ENCODE measurements around the gene SCN5A. TPM values are rescaled to one million over a fixed set of nuclear protein-coding genes. Genes with fewer than 3 reads are reported as not detected.

SCN5A gene
- total RNA-seq, 1 experiment from 2014 or later: 11.5 TPM

- ChIA-PET POLR2A (no interaction called here), CTCF (no interaction called here)
Measured at GRCh38 chr3:38556640-38557358, 92.7 kb downstream of the SCN5A start.

More at GRCh38 chr3:38556640-38557358, 92.7 kb downstream of the SCN5A start:
- intact Hi-C loops (cut with micrococcal nuclease): no loop called here
- H2AFZ ChIP-seq (ENCODE audit: low read depth, low read length, poor library complexity, severe bottlenecking): no peak overlapping the region
- DNase-seq (ENCODE audit: low read depth, low spot score): no peak
- no peaks in the 10 kb centered on the region for H3K79me2 ChIP-seq (ENCODE audit: insufficient read depth, low read length)
- no peaks in the 10 kb centered on the region for H3K9me2 ChIP-seq (ENCODE audit: insufficient read depth)
- TF ChIP-seq SRF (IDR thresholded peaks at IDR 0.05; ENCODE audit: low read depth): no peak
- TF ChIP-seq, protein P1, sequence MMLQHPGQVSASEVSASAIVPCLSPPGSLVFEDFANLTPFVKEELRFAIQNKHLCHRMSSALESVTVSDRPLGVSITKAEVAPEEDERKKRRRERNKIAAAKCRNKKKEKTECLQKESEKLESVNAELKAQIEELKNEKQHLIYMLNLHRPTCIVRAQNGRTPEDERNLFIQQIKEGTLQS (IDR thresholded peaks at IDR 0.05): no peak
- TF ChIP-seq, protein P2, sequence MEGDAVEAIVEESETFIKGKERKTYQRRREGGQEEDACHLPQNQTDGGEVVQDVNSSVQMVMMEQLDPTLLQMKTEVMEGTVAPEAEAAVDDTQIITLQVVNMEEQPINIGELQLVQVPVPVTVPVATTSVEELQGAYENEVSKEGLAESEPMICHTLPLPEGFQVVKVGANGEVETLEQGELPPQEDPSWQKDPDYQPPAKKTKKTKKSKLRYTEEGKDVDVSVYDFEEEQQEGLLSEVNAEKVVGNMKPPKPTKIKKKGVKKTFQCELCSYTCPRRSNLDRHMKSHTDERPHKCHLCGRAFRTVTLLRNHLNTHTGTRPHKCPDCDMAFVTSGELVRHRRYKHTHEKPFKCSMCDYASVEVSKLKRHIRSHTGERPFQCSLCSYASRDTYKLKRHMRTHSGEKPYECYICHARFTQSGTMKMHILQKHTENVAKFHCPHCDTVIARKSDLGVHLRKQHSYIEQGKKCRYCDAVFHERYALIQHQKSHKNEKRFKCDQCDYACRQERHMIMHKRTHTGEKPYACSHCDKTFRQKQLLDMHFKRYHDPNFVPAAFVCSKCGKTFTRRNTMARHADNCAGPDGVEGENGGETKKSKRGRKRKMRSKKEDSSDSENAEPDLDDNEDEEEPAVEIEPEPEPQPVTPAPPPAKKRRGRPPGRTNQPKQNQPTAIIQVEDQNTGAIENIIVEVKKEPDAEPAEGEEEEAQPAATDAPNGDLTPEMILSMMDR (IDR thresholded peaks at IDR 0.05 in 2 of 3, conservative IDR thresholded peaks at IDR 0.05 in 1 of 3; ENCODE audit: borderline replicate concordance in 1 of 3, insufficient read depth in 1 of 3, low read depth in 2 of 3, low read length in 2 of 3): no peak
- no peak for TF ChIP-seq POLR2AphosphoS5 (IDR thresholded peaks at IDR 0.05; ENCODE audit: low read depth, low read length)
- TF ChIP-seq CEBPB (IDR thresholded peaks at IDR 0.05; ENCODE audit: low read depth): no peak
- no peak for TF ChIP-seq YY1 (IDR thresholded peaks at IDR 0.05; ENCODE audit: extremely low read depth, insufficient replicate concordance, low read depth, low read length)
- TF ChIP-seq RAD21 (IDR thresholded peaks at IDR 0.05; ENCODE audit: low read depth): no peak
- TF ChIP-seq EZH2phosphoT487 (IDR thresholded peaks at IDR 0.05; ENCODE audit: borderline replicate concordance): no peak
- TF ChIP-seq FOSL1 (IDR thresholded peaks at IDR 0.05; ENCODE audit: low read depth): no peak
- H3K27ac ChIP-seq (ENCODE audit: low read depth, low read length): no peak overlapping the region
- H3K4me2 ChIP-seq (ENCODE audit: low read length): no peak overlapping the region
- H3K4me3 ChIP-seq (replicated peaks in 1 of 2; ENCODE audit: low read depth in 1 of 2, low read length in 2 of 2): no peak overlapping the region
- BruUV-seq (replicated peaks): no TSS peak
- H3K4me1 ChIP-seq (ENCODE audit: control insufficient read depth in 1 of 2, insufficient read depth in 2 of 2, low read length in 2 of 2): no peaks in the 10 kb centered on the region
- H3K36me3 ChIP-seq (ENCODE audit: control insufficient read depth in 1 of 2, insufficient read depth in 2 of 2, low read length in 2 of 2): no peaks in the 10 kb centered on the region; a peak in 1 of 4 replicates
- no peak overlapping the region for H3K9ac ChIP-seq (ENCODE audit: low read length)
- no peak for ATAC-seq
- no peaks in the 10 kb centered on the region for H3K9me3 ChIP-seq (ENCODE audit: control insufficient read depth in 1 of 2, insufficient read depth in 1 of 2, low read depth in 1 of 2, low read length in 2 of 2)
- no peaks in the 10 kb centered on the region for H3K27me3 ChIP-seq (ENCODE audit: insufficient read depth, low read length)
- no peaks in the 10 kb centered on the region for H4K20me1 ChIP-seq (ENCODE audit: insufficient read depth)
- RAD21 ChIA-PET (ENCODE audit: low non-redundant PET in 1 of 2, low total read pairs in 2 of 2, uncharacterized antibody in 2 of 2, unreplicated experiment in 2 of 2): no interaction called here
